Erythroblast (primary cell): ENCODE measurements around the gene FYN.

Source experiments
- GATA1 ChIP-seq: IDR thresholded peaks from 2 replicates; pipeline ENCODE4 v1.6.1; 2011; ENCODE audit warnings: low read depth, mild to moderate bottlenecking, control low read depth, low read length, moderate library complexity
- POLR2A ChIP-seq: IDR thresholded peaks from 2 replicates; pipeline ENCODE4 v1.6.1; 2011; ENCODE audit warnings: mild to moderate bottlenecking, low read length

DNA sequence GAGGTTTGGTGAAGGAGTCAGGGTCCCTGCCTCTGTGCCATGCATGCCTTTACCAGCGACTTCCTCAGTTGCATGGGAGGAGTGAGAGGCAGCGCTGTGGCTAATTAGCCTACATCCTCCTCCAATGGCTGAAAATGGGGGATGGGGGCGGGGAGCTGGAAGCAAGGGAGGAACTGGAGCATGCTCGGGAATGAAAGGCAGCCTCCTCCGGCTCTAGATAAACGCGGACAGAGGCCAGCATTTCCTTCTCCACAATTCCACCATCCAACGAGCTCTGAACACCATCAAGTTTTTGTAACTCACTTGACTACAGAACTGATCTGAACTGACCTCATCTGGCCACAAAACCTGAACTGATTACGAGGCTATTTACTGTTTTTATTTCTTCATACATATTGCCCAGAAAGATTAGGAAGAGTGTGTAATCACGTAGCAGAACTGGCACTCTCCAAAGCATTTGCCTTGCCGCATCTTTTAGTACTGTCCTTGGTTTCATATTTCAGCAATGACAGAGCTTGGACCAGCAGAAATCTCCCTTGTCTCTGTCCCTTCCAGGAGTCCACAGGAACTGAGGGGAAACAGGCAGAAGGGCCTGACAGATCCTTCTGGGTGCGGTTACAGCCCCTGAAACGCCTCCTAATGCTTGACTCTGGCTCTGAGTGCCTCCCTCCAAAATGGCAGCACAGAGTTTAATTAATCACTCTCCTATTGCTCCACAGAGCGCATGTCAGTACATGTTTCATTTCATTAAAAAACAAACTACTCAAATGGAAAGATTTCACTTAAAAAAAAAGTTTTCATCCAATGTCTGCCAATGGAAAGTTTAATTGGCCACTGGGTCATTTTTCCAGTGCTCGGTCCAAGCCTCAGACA lies 209.3 kb downstream of the FYN start:
- TF ChIP-seq POLR2A (no peak), GATA1 (no peak)
